Endothelial cell (in vitro differentiated cells): ENCODE data around the gene BCAS4. TPM values are rescaled to one million over a fixed set of nuclear protein-coding genes. Genes with fewer than 3 reads are reported as not detected.

Source experiments
- DNase-seq: peaks from one replicate; pipeline ENCODE4 v3.0.0; 2021; ENCODE audit warnings: low spot score
- H3K27ac Mint-ChIP-seq: one replicate; pipeline ENCODE4 v1.8.0; 2021; ENCODE audit warnings: mixed read lengths, inconsistent platforms; ENCODE audit not compliant: unreplicated experiment
- H3K27me3 Mint-ChIP-seq: one replicate; pipeline ENCODE4 v1.8.0; 2021; ENCODE audit warnings: mild to moderate bottlenecking, moderate library complexity, mixed read lengths, inconsistent platforms; ENCODE audit not compliant: unreplicated experiment
- H3K36me3 Mint-ChIP-seq: one replicate; pipeline ENCODE4 v1.8.0; 2021; ENCODE audit warnings: mild to moderate bottlenecking, low read depth, mixed read lengths, inconsistent platforms; ENCODE audit not compliant: unreplicated experiment
- H3K4me1 Mint-ChIP-seq: one replicate; pipeline ENCODE4 v1.8.0; 2021; ENCODE audit warnings: mild to moderate bottlenecking, mixed read lengths, inconsistent platforms; ENCODE audit not compliant: unreplicated experiment
- H3K4me3 Mint-ChIP-seq: one replicate; pipeline ENCODE4 v1.8.0; 2021; ENCODE audit warnings: mild to moderate bottlenecking, mixed read lengths, inconsistent platforms; ENCODE audit not compliant: unreplicated experiment
- H3K9me3 Mint-ChIP-seq: one replicate; pipeline ENCODE4 v1.8.0; 2021; ENCODE audit warnings: mixed read lengths, inconsistent platforms; ENCODE audit not compliant: unreplicated experiment
- total RNA-seq: library from RNA; stranded (reverse); fragmentation: NEBNext Ultra II Directional; extraction: Animal tissue kit (Norgen Biotek cat#: 25700); gene quantifications from one replicate; pipeline ENCODE4 v1.2.1, GENCODE V29; 2021; ENCODE audit not compliant: unreplicated experiment
- TF ChIP-seq, protein P1 (sequence below): fragments of 200-600 bp; sonication (generic); IDR thresholded peaks from one replicate; pipeline ENCODE4 v1.5.0; 2021; ENCODE audit warnings: antibody characterized with exemption; ENCODE audit not compliant: unreplicated experiment

Gene BCAS4
- total RNA-seq, 1 donor from 2014 or later = 7.6 TPM

GRCh38 chr20:50861012-50861411 is 66.2 kb downstream of the BCAS4 start:
- Mint-ChIP-seq H3K4me3 (no peak overlapping the region), H3K36me3 (no peaks in the 10 kb centered on the region), H3K27me3 (no peaks in the 10 kb centered on the region), H3K4me1 (no peaks in the 10 kb centered on the region), H3K9me3 (no peaks in the 10 kb centered on the region), H3K27ac (no peak overlapping the region)
- no peak for DNase-seq
- TF ChIP-seq, protein P1, sequence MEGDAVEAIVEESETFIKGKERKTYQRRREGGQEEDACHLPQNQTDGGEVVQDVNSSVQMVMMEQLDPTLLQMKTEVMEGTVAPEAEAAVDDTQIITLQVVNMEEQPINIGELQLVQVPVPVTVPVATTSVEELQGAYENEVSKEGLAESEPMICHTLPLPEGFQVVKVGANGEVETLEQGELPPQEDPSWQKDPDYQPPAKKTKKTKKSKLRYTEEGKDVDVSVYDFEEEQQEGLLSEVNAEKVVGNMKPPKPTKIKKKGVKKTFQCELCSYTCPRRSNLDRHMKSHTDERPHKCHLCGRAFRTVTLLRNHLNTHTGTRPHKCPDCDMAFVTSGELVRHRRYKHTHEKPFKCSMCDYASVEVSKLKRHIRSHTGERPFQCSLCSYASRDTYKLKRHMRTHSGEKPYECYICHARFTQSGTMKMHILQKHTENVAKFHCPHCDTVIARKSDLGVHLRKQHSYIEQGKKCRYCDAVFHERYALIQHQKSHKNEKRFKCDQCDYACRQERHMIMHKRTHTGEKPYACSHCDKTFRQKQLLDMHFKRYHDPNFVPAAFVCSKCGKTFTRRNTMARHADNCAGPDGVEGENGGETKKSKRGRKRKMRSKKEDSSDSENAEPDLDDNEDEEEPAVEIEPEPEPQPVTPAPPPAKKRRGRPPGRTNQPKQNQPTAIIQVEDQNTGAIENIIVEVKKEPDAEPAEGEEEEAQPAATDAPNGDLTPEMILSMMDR = no peak

DNA sequence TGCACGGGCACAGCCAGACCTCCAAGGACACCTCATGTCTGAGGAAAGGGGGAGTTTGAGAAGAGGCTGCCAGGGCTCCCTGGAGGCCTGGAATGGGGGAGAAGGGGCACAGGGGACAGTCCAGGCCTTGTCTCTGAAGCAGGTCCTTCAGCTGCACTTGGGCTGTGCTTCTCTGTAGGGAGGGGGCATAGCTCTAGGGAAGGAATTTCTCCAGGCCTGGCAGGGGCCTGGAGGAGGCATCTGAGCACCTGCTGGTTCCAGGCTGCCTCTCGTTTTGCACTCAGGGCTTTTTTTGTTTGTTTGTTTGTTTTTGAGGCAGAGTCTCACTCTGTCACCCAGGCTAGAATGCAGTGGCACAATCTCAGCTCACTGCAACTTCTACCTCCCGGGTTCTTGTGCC is 67.7 kb downstream of the BCAS4 start:
- TF ChIP-seq, protein P1 = no peak
- H3K27me3 Mint-ChIP-seq = no peaks in the 10 kb centered on the region
- no peaks in the 10 kb centered on the region for H3K4me1 Mint-ChIP-seq
- H3K27ac Mint-ChIP-seq = no peak overlapping the region
- H3K4me3 Mint-ChIP-seq = no peak overlapping the region
- DNase-seq = no peak
- H3K9me3 Mint-ChIP-seq = no peaks in the 10 kb centered on the region
- no peaks in the 10 kb centered on the region for H3K36me3 Mint-ChIP-seq

- Mint-ChIP-seq H3K4me3 (no peak overlapping the region), H3K27ac (no peak overlapping the region), H3K27me3 (no peaks in the 10 kb centered on the region), H3K9me3 (no peaks in the 10 kb centered on the region), H3K4me1 (no peaks in the 10 kb centered on the region), H3K36me3 (no peaks in the 10 kb centered on the region)
- no peak for DNase-seq
- TF ChIP-seq, protein P1 = no peak
Measured at GRCh38 chr20:50865114-50865513, 70.3 kb downstream of the BCAS4 start.

DNA sequence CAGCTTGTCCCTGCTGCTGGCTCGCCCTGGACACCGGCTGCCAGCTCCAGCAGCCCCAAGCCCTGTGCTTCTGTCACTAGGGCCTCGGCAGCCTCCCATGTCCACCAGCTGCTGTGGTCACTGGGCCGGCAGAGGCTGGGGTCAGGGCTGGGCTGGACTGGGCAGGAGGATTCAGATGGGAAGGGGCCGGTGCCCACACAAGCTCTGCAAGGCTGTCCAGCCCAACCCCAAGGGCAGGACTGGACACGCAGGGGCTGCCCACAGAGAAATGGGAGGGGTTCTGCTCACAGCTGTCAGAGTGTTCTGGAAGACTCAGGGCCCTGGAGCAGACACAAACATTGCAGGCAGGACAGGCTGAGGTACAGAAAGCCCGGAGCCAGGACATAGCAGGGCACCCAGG is 70.7 kb downstream of the BCAS4 start:
- Mint-ChIP-seq H3K4me1 (no peaks in the 10 kb centered on the region), H3K36me3 (no peaks in the 10 kb centered on the region), H3K27ac (no peak overlapping the region), H3K27me3 (no peaks in the 10 kb centered on the region), H3K4me3 (no peak overlapping the region), H3K9me3 (no peaks in the 10 kb centered on the region)
- TF ChIP-seq, protein P1 = no peak
- no peak for DNase-seq

DNA sequence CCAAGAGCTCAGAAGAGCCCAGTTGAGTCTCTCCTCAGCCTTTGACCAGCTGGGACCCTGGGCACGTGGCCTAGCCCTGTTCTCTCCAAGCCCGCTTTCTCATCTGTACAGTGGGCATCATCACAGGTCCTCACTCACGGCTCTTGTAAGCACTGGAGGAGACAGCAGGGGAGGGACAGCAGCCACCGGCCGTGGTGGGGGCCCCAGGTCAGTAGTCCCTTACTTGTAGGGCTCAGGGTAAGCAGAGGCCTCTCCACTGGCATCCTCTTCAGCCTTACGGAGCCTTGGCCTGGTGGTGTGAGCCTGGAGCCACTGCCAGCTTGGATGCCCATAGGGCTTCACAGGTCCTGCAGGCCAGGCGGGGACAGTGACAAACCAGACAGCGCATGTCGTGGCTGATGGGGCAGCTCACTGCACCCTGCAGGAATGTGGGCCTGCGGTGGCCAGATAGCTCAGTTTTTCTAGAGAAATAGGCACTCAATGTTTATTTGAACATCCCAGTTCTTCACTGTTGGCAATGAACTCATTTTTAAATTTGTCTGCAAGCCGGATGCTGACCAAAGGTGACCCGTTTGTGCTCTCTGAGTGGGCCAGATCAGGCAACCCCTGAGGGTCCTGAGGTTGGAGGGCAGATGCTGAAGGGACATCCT is 71.3 kb downstream of the BCAS4 start:
- DNase-seq = no peak
- no peaks in the 10 kb centered on the region for H3K36me3 Mint-ChIP-seq
- H3K9me3 Mint-ChIP-seq = no peaks in the 10 kb centered on the region
- H3K4me3 Mint-ChIP-seq = no peak overlapping the region
- H3K27me3 Mint-ChIP-seq = no peaks in the 10 kb centered on the region
- H3K27ac Mint-ChIP-seq = no peak overlapping the region
- TF ChIP-seq, protein P1 = no peak
- peaks cover 2% of the 10 kb centered on the region for H3K4me1 Mint-ChIP-seq
